ENCODE measurements around the gene ITGBL1. TPM values are rescaled to one million over a fixed set of nuclear protein-coding genes. Genes with fewer than 3 reads are reported as not detected.

Gene ITGBL1
- total and polyA plus RNA-seq, 2 experiments from 2014 or later: 0.29 TPM; not detected in 1

DNA sequence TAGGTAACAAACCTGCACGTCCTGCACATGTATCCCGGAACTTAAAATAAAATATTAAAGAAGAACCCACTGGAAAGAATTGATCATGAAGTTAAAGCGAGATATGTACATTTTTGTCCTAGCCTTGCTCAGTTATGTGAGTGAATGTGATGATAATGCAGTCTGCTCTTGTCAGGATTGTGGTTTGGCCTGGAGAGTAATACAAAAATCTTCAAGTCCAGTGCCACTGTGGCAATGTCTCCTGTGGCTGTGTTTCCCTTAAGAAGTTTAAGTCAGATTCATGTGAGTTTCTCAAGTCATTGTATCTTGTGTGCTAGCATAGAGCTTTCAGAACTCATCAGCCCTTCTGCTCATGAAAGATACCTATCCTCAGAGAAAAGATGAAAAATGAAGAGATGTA lies 18.0 kb upstream of the ITGBL1 start:
- Mint-ChIP-seq H3K36me3 (ENCODE audit: low read depth) (no peaks in the 10 kb centered on the region), H3K9me3 (no peaks in the 10 kb centered on the region), H3K4me3 (no peak overlapping the region), H3K27me3 (ENCODE audit: insufficient read depth, low read depth, poor library complexity) (no peaks in the 10 kb centered on the region), H3K27ac (no peak overlapping the region), H3K4me1 (no peaks in the 10 kb centered on the region)
- DNase-seq (ENCODE audit: low spot score) (no peak), ATAC-seq (no peak)
- H3K36me3 ChIP-seq (ENCODE audit: insufficient read depth): no peaks in the 10 kb centered on the region
- no peaks in the 10 kb centered on the region for H3K79me2 ChIP-seq (replicated peaks; ENCODE audit: insufficient read depth)
- H4K20me1 ChIP-seq (replicated peaks; ENCODE audit: insufficient read depth): no peaks in the 10 kb centered on the region
- TF ChIP-seq ZNF331 (CRISPR knock-in tag; IDR thresholded peaks at IDR 0.05; ENCODE audit: low read depth) (no peak), ZNF114 (CRISPR knock-in tag; IDR thresholded peaks at IDR 0.05) (no peak)
- TF ChIP-seq, protein P1, sequence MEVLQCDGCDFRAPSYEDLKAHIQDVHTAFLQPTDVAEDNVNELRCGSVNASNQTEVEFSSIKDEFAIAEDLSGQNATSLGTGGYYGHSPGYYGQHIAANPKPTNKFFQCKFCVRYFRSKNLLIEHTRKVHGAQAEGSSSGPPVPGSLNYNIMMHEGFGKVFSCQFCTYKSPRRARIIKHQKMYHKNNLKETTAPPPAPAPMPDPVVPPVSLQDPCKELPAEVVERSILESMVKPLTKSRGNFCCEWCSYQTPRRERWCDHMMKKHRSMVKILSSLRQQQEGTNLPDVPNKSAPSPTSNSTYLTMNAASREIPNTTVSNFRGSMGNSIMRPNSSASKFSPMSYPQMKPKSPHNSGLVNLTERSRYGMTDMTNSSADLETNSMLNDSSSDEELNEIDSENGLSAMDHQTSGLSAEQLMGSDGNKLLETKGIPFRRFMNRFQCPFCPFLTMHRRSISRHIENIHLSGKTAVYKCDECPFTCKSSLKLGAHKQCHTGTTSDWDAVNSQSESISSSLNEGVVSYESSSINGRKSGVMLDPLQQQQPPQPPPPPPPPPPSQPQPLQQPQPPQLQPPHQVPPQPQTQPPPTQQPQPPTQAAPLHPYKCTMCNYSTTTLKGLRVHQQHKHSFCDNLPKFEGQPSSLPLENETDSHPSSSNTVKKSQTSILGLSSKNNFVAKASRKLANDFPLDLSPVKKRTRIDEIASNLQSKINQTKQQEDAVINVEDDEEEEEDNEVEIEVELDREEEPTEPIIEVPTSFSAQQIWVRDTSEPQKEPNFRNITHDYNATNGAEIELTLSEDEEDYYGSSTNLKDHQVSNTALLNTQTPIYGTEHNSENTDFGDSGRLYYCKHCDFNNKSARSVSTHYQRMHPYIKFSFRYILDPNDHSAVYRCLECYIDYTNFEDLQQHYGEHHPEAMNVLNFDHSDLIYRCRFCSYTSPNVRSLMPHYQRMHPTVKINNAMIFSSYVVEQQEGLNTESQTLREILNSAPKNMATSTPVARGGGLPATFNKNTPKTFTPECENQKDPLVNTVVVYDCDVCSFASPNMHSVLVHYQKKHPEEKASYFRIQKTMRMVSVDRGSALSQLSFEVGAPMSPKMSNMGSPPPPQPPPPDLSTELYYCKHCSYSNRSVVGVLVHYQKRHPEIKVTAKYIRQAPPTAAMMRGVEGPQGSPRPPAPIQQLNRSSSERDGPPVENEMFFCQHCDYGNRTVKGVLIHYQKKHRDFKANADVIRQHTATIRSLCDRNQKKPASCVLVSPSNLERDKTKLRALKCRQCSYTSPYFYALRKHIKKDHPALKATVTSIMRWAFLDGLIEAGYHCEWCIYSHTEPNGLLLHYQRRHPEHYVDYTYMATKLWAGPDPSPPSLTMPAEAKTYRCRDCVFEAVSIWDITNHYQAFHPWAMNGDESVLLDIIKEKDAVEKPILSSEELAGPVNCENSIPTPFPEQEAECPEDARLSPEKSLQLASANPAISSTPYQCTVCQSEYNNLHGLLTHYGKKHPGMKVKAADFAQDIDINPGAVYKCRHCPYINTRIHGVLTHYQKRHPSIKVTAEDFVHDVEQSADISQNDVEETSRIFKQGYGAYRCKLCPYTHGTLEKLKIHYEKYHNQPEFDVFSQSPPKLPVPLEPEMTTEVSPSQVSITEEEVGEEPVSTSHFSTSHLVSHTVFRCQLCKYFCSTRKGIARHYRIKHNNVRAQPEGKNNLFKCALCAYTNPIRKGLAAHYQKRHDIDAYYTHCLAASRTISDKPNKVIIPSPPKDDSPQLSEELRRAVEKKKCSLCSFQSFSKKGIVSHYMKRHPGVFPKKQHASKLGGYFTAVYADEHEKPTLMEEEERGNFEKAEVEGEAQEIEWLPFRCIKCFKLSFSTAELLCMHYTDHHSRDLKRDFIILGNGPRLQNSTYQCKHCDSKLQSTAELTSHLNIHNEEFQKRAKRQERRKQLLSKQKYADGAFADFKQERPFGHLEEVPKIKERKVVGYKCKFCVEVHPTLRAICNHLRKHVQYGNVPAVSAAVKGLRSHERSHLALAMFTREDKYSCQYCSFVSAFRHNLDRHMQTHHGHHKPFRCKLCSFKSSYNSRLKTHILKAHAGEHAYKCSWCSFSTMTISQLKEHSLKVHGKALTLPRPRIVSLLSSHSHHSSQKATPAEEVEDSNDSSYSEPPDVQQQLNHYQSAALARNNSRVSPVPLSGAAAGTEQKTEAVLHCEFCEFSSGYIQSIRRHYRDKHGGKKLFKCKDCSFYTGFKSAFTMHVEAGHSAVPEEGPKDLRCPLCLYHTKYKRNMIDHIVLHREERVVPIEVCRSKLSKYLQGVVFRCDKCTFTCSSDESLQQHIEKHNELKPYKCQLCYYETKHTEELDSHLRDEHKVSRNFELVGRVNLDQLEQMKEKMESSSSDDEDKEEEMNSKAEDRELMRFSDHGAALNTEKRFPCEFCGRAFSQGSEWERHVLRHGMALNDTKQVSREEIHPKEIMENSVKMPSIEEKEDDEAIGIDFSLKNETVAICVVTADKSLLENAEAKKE (CRISPR knock-in tag; IDR thresholded peaks at IDR 0.05): no peak
- no peaks in the 10 kb centered on the region for H3F3A ChIP-seq (replicated peaks; ENCODE audit: low read depth)
- H3K9me2 ChIP-seq (ENCODE audit: insufficient read depth): no peaks in the 10 kb centered on the region
- no peaks in the 10 kb centered on the region for H3K27me3 ChIP-seq (ENCODE audit: insufficient read depth)
- H3K4me2 ChIP-seq: no peak overlapping the region
- H3K4me3 ChIP-seq: no peak overlapping the region
- no peaks in the 10 kb centered on the region for H3K4me1 ChIP-seq (ENCODE audit: insufficient read depth)
- no peak overlapping the region for H3K27ac ChIP-seq (ENCODE audit: low read depth)
- no peak overlapping the region for H2AFZ ChIP-seq

DNA sequence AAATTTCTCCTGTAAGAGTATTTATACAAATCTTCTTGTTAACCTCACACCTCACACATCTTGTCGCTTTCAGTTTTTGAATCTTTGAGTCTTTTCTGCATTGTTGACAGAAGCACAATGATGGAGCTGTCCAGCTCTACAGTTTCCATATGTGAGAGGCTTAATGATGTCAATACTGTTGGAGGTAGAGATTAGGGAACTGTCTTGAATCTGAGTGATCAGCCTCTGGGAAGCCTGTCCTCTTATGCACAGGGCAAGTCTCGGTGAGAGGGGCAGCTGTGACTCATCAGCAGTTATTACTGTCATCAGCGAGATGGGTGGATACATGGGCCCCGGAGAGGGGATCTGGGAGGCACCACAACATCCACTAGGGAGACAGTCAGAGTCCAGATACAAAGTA lies 4.6 kb upstream of the ITGBL1 start:
- no peaks in the 10 kb centered on the region for H3K36me3 Mint-ChIP-seq (ENCODE audit: low read depth)
- TF ChIP-seq, protein P1 (CRISPR knock-in tag; IDR thresholded peaks at IDR 0.05): no peak

More for the DNA sequence above, 4.6 kb upstream of the ITGBL1 start:
- no peak overlapping the region for H3K27ac ChIP-seq (ENCODE audit: low read depth)
- H3K27me3 ChIP-seq (ENCODE audit: insufficient read depth): no peaks in the 10 kb centered on the region
- no peak overlapping the region for H3K4me3 ChIP-seq
- no peaks in the 10 kb centered on the region for H3K79me2 ChIP-seq (replicated peaks; ENCODE audit: insufficient read depth)
- H3K4me1 ChIP-seq (ENCODE audit: insufficient read depth): peaks cover 6% of the 10 kb centered on the region; the same call in 1 of the 2 replicates
- Mint-ChIP-seq H3K4me1 (peaks cover 16% of the 10 kb centered on the region), H3K9me3 (no peaks in the 10 kb centered on the region), H3K4me3 (no peak overlapping the region), H3K27me3 (ENCODE audit: insufficient read depth, low read depth, poor library complexity) (no peaks in the 10 kb centered on the region), H3K27ac (no peak overlapping the region)
- peak overlapping the region; percentile 23; the same call in 1 of the 2 replicates for H2AFZ ChIP-seq
- H3F3A ChIP-seq (replicated peaks; ENCODE audit: low read depth): no peaks in the 10 kb centered on the region
- no peak for DNase-seq (ENCODE audit: low spot score)
- H3K9me2 ChIP-seq (ENCODE audit: insufficient read depth): no peaks in the 10 kb centered on the region
- H3K4me2 ChIP-seq: no peak overlapping the region
- no peaks in the 10 kb centered on the region for H3K36me3 ChIP-seq (ENCODE audit: insufficient read depth)
- ATAC-seq: no peak
- H4K20me1 ChIP-seq (replicated peaks; ENCODE audit: insufficient read depth): no peaks in the 10 kb centered on the region

Measured in GM23338 (cell line).